HG02763 (cell line): ENCODE results near the gene TRAF6.
"Not testable (repeated sequence)": the region's sequence is repeated elsewhere in the genome, so short reads cannot be mapped to it uniquely, and the experiment has no call there.

Experiments
- ATAC-seq: cut with Tn5 transposase; IDR thresholded peaks from one replicate; pipeline ENCODE4 v1.9.1; 2021; ENCODE audit warnings: mild to moderate bottlenecking, moderate library complexity; ENCODE audit not compliant: unreplicated experiment

Gene TRAF6

GRCh38 chr11:36498721-36499120, 11.4 kb downstream of the TRAF6 start:
- no peak for ATAC-seq

GRCh38 chr11:36493332-36493731, 16.7 kb downstream of the TRAF6 start:
- no peak for ATAC-seq

- no peak for ATAC-seq
These were observed 17.3 kb downstream of the TRAF6 start for GRCh38 chr11:36492724-36493304.

- no peak for ATAC-seq
These were observed 19.9 kb downstream of the TRAF6 start for GRCh38 chr11:36490026-36490806.

GRCh38 chr11:36488096-36488495, 22.0 kb downstream of the TRAF6 start:
- ATAC-seq, result peak; percentile 52

GRCh38 chr11:36487619-36488018, 22.5 kb downstream of the TRAF6 start:
- no peak for ATAC-seq

GRCh38 chr11:36485298-36486002, 24.6 kb downstream of the TRAF6 start:
- no peak for ATAC-seq

GRCh38 chr11:36483042-36483441, 27.0 kb downstream of the TRAF6 start:
- ATAC-seq, result not testable (repeated sequence)

- ATAC-seq, result no peak
These were observed 29.2 kb downstream of the TRAF6 start for GRCh38 chr11:36480833-36481232.

GRCh38 chr11:36478700-36479329, 31.3 kb downstream of the TRAF6 start:
- no peak for ATAC-seq

- ATAC-seq, result no peak
These were observed 34.9 kb downstream of the TRAF6 start for GRCh38 chr11:36475192-36475591.

GRCh38 chr11:36471577-36471976, 38.5 kb downstream of the TRAF6 start:
- no peak for ATAC-seq

- no peak for ATAC-seq
These were observed 39.9 kb downstream of the TRAF6 start for GRCh38 chr11:36469881-36470802.

GRCh38 chr11:36469063-36469462, 41.0 kb downstream of the TRAF6 start:
- no peak for ATAC-seq

GRCh38 chr11:36467916-36468315, 42.2 kb downstream of the TRAF6 start:
- no peak for ATAC-seq

- ATAC-seq, result no peak
These were observed 43.1 kb downstream of the TRAF6 start for GRCh38 chr11:36467012-36467411.

GRCh38 chr11:36465449-36466163, 44.5 kb downstream of the TRAF6 start:
- no peak for ATAC-seq

- ATAC-seq, result no peak
These were observed 45.4 kb downstream of the TRAF6 start for GRCh38 chr11:36464720-36465119.

GRCh38 chr11:36463781-36464180, 46.3 kb downstream of the TRAF6 start:
- ATAC-seq, result no peak

GRCh38 chr11:36462321-36462720, 47.8 kb downstream of the TRAF6 start:
- ATAC-seq, result no peak
